Erythroblast (primary cell): Measurements from ENCODE around the gene S100A13.

Source experiments
- GATA1 ChIP-seq: IDR thresholded peaks from 2 replicates; pipeline ENCODE4 v1.6.1; 2011; ENCODE audit warnings: low read depth, mild to moderate bottlenecking, control low read depth, low read length, moderate library complexity
- POLR2A ChIP-seq: IDR thresholded peaks from 2 replicates; pipeline ENCODE4 v1.6.1; 2011; ENCODE audit warnings: mild to moderate bottlenecking, low read length

DNA sequence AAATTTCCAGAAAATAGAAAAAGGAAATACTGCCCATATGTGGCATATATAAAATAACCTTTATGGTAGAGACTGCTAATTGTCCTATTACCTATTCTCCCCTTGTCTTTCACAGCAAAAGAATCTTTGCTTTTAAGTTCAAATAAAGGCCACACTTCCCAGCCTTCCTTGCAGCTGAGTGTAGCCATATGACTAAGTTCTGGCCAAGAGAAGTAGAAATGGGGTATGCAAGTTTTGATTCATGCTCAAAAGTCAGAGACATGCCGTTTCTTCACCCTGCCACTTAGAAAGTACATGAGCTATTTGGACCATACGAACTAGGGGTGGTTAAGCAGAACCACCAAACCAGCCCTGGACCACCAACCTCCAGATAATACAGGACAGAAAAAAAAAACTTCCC is 43.3 kb downstream of the S100A13 start:
- TF ChIP-seq POLR2A (no peak), GATA1 (no peak)
